ENCODE results near the gene FBXL13. TPM values are rescaled to one million over a fixed set of nuclear protein-coding genes. Genes with fewer than 3 reads are reported as not detected.

Gene FBXL13
- total and polyA plus RNA-seq, 10 of the 15 experiments (the other 5 are each of a cell fraction or from before 2014, with no cell fraction given), result 0.08 to 0.95 (median 0.28) TPM; not detected in 2

GRCh38 chr7:102933763-102934162, 140.8 kb downstream of the FBXL13 start:
- Histone ChIP-seq H3K27me3 (replicated peaks in 1 of 2; ENCODE audit: control insufficient read depth in 2 of 2, insufficient read depth in 2 of 2, low read length in 1 of 2) (peaks cover 0 to 3% of the 10 kb centered on the region in 2 experiments; a peak in 2 of 4 replicates), H2AFZ (ENCODE audit: control insufficient read depth, low read depth, low read length) (no peak overlapping the region), H3K27ac (ENCODE audit: control insufficient read depth, insufficient read depth) (no peak overlapping the region), H3K4me1 (ENCODE audit: control insufficient read depth, insufficient read depth, low read length) (no peaks in the 10 kb centered on the region), H3K4me2 (ENCODE audit: control insufficient read depth, insufficient read depth) (no peak overlapping the region), H3K79me2 (ENCODE audit: control insufficient read depth, insufficient read depth, low read length) (no peaks in the 10 kb centered on the region), H3K4me3 (no peak overlapping the region), H3K9ac (ENCODE audit: control insufficient read depth, insufficient read depth, low read length) (no peak overlapping the region), H4K20me1 (ENCODE audit: control insufficient read depth, insufficient read depth) (no peaks in the 10 kb centered on the region), H3K36me3 (ENCODE audit: control insufficient read depth in 2 of 2, insufficient read depth in 2 of 2, low read length in 1 of 2) (no peaks in the 10 kb centered on the region), H3K9me3 (replicated peaks; ENCODE audit: control insufficient read depth, insufficient read depth, low read length) (no peaks in the 10 kb centered on the region)
- in situ Hi-C loops (cut with MboI) (no loop called here), intact Hi-C loops (cut with micrococcal nuclease; ENCODE audit: unreplicated experiment) (no loop called here)
- TF ChIP-seq BHLHE40 (IDR thresholded peaks at IDR 0.05; ENCODE audit: borderline replicate concordance in 1 of 2, low read depth in 2 of 2, low read length in 1 of 2), result no peak
- TF ChIP-seq IRF4 (IDR thresholded peaks at IDR 0.05; ENCODE audit: low read depth, low read length), result no peak
- no peak for TF ChIP-seq RCOR1 (conservative IDR thresholded peaks at IDR 0.05; ENCODE audit: low read depth, low read length)
- no peak for TF ChIP-seq RUNX3 (IDR thresholded peaks at IDR 0.05; ENCODE audit: low read length)
- no peak for TF ChIP-seq ZBED1 (IDR thresholded peaks at IDR 0.05; ENCODE audit: borderline replicate concordance)
- TF ChIP-seq RAD21 (IDR thresholded peaks at IDR 0.05; ENCODE audit: insufficient read depth, low read depth, low read length), result no peak
- TF ChIP-seq SREBF1 (IDR thresholded peaks at IDR 0.05; ENCODE audit: low read length), result no peak
- TF ChIP-seq SMAD1 (IDR thresholded peaks at IDR 0.05; ENCODE audit: low read depth, partially characterized antibody), result no peak
- TF ChIP-seq ZNF687 (IDR thresholded peaks at IDR 0.05), result no peak
- no peak for TF ChIP-seq NBN (IDR thresholded peaks at IDR 0.05)
- no peak for TF ChIP-seq ZBTB33 (IDR thresholded peaks at IDR 0.05)
- TF ChIP-seq SUPT20H (IDR thresholded peaks at IDR 0.05; ENCODE audit: borderline replicate concordance, control insufficient read depth, low read depth, low read length), result no peak
- no peak for TF ChIP-seq NRF1 (conservative IDR thresholded peaks at IDR 0.05; ENCODE audit: low read depth, low read length)
- TF ChIP-seq KAT2A (conservative IDR thresholded peaks at IDR 0.05; ENCODE audit: control insufficient read depth, low read depth, low read length), result no peak
- no peak for TF ChIP-seq GATAD2B (conservative IDR thresholded peaks at IDR 0.05; ENCODE audit: low read depth)
- no peak for TF ChIP-seq ZSCAN29 (IDR thresholded peaks at IDR 0.05)
- no peak for TF ChIP-seq IRF5 (IDR thresholded peaks at IDR 0.05; ENCODE audit: borderline replicate concordance)
- WGBS (ENCODE audit: insufficient coverage, insufficient replicate concordance, low lambda C conversion rate, missing lambda C conversion rate), result 64% methylated on average over 15 of the region's 15 CpGs
- no TSS peak for BruUV-seq (replicated peaks)
- ChIA-PET RAD21 (ENCODE audit: unreplicated experiment) (no interaction called here), POLR2A (no interaction called here), SMC1A (ENCODE audit: uncharacterized antibody, unreplicated experiment) (no interaction called here), CTCF (no interaction called here)
- DNase-seq (ENCODE audit: low read depth, low spot score) (no peak), ATAC-seq (no peak), FAIRE-seq (no peak)

Measured in GM12878 (cell line).